Activated naive CD8-positive, alpha-beta T cell treated with anti-CD3 and anti-CD28 coated beads, Interleukin-2, amount 50 U/mL, for 24 hours (primary cell): ENCODE results near the gene NECAP2.
"Not testable (repeated sequence)": the region's sequence is repeated elsewhere in the genome, so short reads cannot be mapped to it uniquely, and the experiment has no call there.

Experiments used
- ATAC-seq: fragments of 150-1000 bp; cut with Tn5 transposase; one replicate; pipeline ENCODE4 v1.10.0; 2021
- DNase-seq: peaks from one replicate; pipeline ENCODE4 v3.0.0; 2021
- H3K27ac Mint-ChIP-seq: one replicate; pipeline ENCODE4 v1.8.0; 2021; ENCODE audit warnings: mild to moderate bottlenecking, mixed read lengths
- H3K27me3 Mint-ChIP-seq: one replicate; pipeline ENCODE4 v1.8.0; 2021; ENCODE audit warnings: mixed read lengths
- H3K36me3 Mint-ChIP-seq: one replicate; pipeline ENCODE4 v1.8.0; 2021; ENCODE audit warnings: low read depth, mixed read lengths
- H3K4me1 Mint-ChIP-seq: one replicate; pipeline ENCODE4 v1.8.0; 2021; ENCODE audit warnings: mixed read lengths
- H3K4me3 Mint-ChIP-seq: one replicate; pipeline ENCODE4 v1.8.0; 2021; ENCODE audit warnings: mild to moderate bottlenecking, moderate library complexity, mixed read lengths
- H3K9me3 Mint-ChIP-seq: one replicate; pipeline ENCODE4 v1.8.0; 2021; ENCODE audit warnings: mixed read lengths

The NECAP2 gene

GRCh38 chr1:16508861-16509445 is 68.4 kb downstream of the NECAP2 start:
- ATAC-seq, H3K4me1 Mint-ChIP-seq, H3K27me3 Mint-ChIP-seq, H3K36me3 Mint-ChIP-seq, H3K4me3 Mint-ChIP-seq, H3K9me3 Mint-ChIP-seq, H3K27ac Mint-ChIP-seq: not testable (repeated sequence)
- peak; percentile 29 for DNase-seq
